GM19239 (cell line): ENCODE data around the gene SOCS1.
A peak's percentile ranks its signal among the peaks of the same experiment; 100 is the strongest.

Source experiments
- DNase-seq: peaks from one replicate; pipeline ENCODE4 v3.0.0; 2011; ENCODE audit warnings: low spot score; ENCODE audit not compliant: insufficient read length
- FAIRE-seq: peaks from 2 replicates; lab custom pipeline; 2011; peaks lifted over from hg19 to GRCh38; lab: Jason Lieb, UNC

Gene SOCS1

GRCh38 chr16:11250091-11250785, 5.8 kb downstream of the SOCS1 start:
- DNase-seq (no peak), FAIRE-seq (no peak)

GRCh38 chr16:11249233-11250061, 6.6 kb downstream of the SOCS1 start:
- DNase-seq (no peak), FAIRE-seq (no peak)

GRCh38 chr16:11248133-11248532, 7.9 kb downstream of the SOCS1 start:
- DNase-seq: no peak

GRCh38 chr16:11245988-11246387, 10.0 kb downstream of the SOCS1 start:
- no peak for FAIRE-seq
- no peak for DNase-seq

More at GRCh38 chr16:11248133-11248532, 7.9 kb downstream of the SOCS1 start:
- FAIRE-seq: no peak

- no peak for DNase-seq
- FAIRE-seq: no peak
Measured at GRCh38 chr16:11245222-11245737, 10.7 kb downstream of the SOCS1 start.

GRCh38 chr16:11242658-11243057, 13.3 kb downstream of the SOCS1 start:
- FAIRE-seq (no peak), DNase-seq (no peak)

- DNase-seq (no peak), FAIRE-seq (no peak)
Measured at GRCh38 chr16:11241480-11242204, 14.4 kb downstream of the SOCS1 start.

- no peak for FAIRE-seq
- DNase-seq: no peak
Measured at GRCh38 chr16:11240636-11241473, 15.1 kb downstream of the SOCS1 start.

- no peak for FAIRE-seq
- DNase-seq: no peak
Measured at GRCh38 chr16:11239644-11240632, 16.1 kb downstream of the SOCS1 start.

- no peak for DNase-seq
- FAIRE-seq: no peak
Measured at GRCh38 chr16:11238272-11239202, 17.5 kb downstream of the SOCS1 start.

- FAIRE-seq: no peak
- no peak for DNase-seq
Measured at GRCh38 chr16:11236461-11237254, 19.3 kb downstream of the SOCS1 start.

GRCh38 chr16:11235703-11235991, 20.4 kb downstream of the SOCS1 start:
- FAIRE-seq: peak; percentile 28
- no peak for DNase-seq

- no peak for FAIRE-seq
- DNase-seq: no peak
Measured at GRCh38 chr16:11234884-11235702, 20.9 kb downstream of the SOCS1 start.

- DNase-seq (no peak), FAIRE-seq (peak; percentile 82)
Measured at GRCh38 chr16:11233727-11234376, 22.2 kb downstream of the SOCS1 start.

GRCh38 chr16:11232852-11233726, 22.9 kb downstream of the SOCS1 start:
- DNase-seq (peak; percentile 44), FAIRE-seq (peak; percentile 86)
